K562 (cell line): ENCODE measurements around the gene HIRIP3. TPM values are rescaled to one million over a fixed set of nuclear protein-coding genes. Genes with fewer than 3 reads are reported as not detected.

Experiments used
- ARID4B ChIP-seq: sonication (generic); formaldehyde crosslinking; IDR thresholded peaks from 2 replicates; pipeline ENCODE4 v1.8.0; 2022; ENCODE audit warnings: mild to moderate bottlenecking, missing genetic modification reagents
- COPS2 ChIP-seq: fragments of 450-650 bp; conservative IDR thresholded peaks from 2 replicates; pipeline ENCODE4 v1.6.1; 2016; ENCODE audit warnings: mild to moderate bottlenecking, moderate library complexity
- HEY1 ChIP-seq: fragments of 250-450 bp; sonication (Bioruptor Pico); IDR thresholded peaks from 2 replicates; pipeline ENCODE4 v1.5.0; 2020; ENCODE audit warnings: mild to moderate bottlenecking, moderate library complexity, borderline replicate concordance
- HMG20B ChIP-seq: fragments of 250-450 bp; sonication (Bioruptor Pico); IDR thresholded peaks from 2 replicates; pipeline ENCODE4 v1.5.0; 2021; ENCODE audit warnings: mild to moderate bottlenecking
- NR2C1 ChIP-seq, 2 experiments: fragments of 450-650 bp; IDR thresholded peaks; 2 replicates each; pipeline ENCODE4 v1.6.1; 2017; ENCODE audit warnings: mild to moderate bottlenecking in 2 of 2, antibody characterized with exemption in 1 of 2, inconsistent platforms in 1 of 2, missing compliant biosample characterization in 1 of 2, missing genetic modification characterization in 1 of 2
- RBBP5 ChIP-seq: fragments of 200-600 bp; sonication (generic); IDR thresholded peaks from 2 replicates; pipeline ENCODE4 v1.6.1; 2012; ENCODE audit warnings: borderline replicate concordance, mild to moderate bottlenecking, low read length, control low read depth, inconsistent platforms; ENCODE audit not compliant: insufficient read depth, poor library complexity, severe bottlenecking
- RBM34 ChIP-seq: fragments of 200-400 bp; formaldehyde crosslinking; IDR thresholded peaks from 2 replicates; pipeline ENCODE4 v1.6.1; 2018; ENCODE audit warnings: low read length, borderline replicate concordance; ENCODE audit not compliant: insufficient read depth
- RBM39 ChIP-seq: fragments of 200-400 bp; formaldehyde crosslinking; optimal IDR thresholded peaks from 2 replicates; pipeline ENCODE3; 2018; ENCODE audit warnings: low read depth, low read length
- SETDB1 ChIP-seq: IDR thresholded peaks from one replicate; pipeline ENCODE4 v1.6.1; 2012; ENCODE audit warnings: low read length, control low read depth, inconsistent platforms
- SRSF7 ChIP-seq: fragments of 200-400 bp; formaldehyde crosslinking; optimal IDR thresholded peaks from 2 replicates; pipeline ENCODE3; 2017; ENCODE audit warnings: mild to moderate bottlenecking, low read depth, low read length
- STAT6 ChIP-seq: sonication (generic); formaldehyde crosslinking; IDR thresholded peaks from 2 replicates; pipeline ENCODE4 v1.8.1; 2023; ENCODE audit warnings: mild to moderate bottlenecking, missing genetic modification reagents
- TCF3 ChIP-seq: sonication (generic); formaldehyde crosslinking; IDR thresholded peaks from 2 replicates; pipeline ENCODE4 v1.4.0; 2020; ENCODE audit warnings: mild to moderate bottlenecking, missing genetic modification reagents
- ZBTB11 ChIP-seq, 3 experiments: fragments of 200-800 bp in 1 of 3; fragments of 250-450 bp in 1 of 3; fragments of 450-650 bp in 1 of 3; sonication (Bioruptor Pico) in 1 of 3; sonication (Bioruptor generic) in 1 of 3; formaldehyde crosslinking in 1 of 3; IDR thresholded peaks; 2 replicates each; pipeline versions ENCODE4 v1.6.1 to v1.8.0; 2016 to 2022; ENCODE audit warnings: mild to moderate bottlenecking in 2 of 3, missing genetic modification characterization in 2 of 3, missing compliant biosample characterization in 1 of 3, moderate library complexity in 1 of 3
- ZNF232 ChIP-seq: sonication (generic); formaldehyde crosslinking; IDR thresholded peaks from 2 replicates; pipeline ENCODE4 v1.8.0; 2022; ENCODE audit warnings: mild to moderate bottlenecking, missing genetic modification reagents
- ZNF24 ChIP-seq: fragments of 450-650 bp; IDR thresholded peaks from 2 replicates; pipeline ENCODE4 v1.6.1; 2016
- polyA plus RNA-seq, 8 experiments: library from polyadenylated mRNA; depleted of rRNA in 4 of 8; stranded (reverse) in 5 of 8; unstranded in 3 of 8; fragments of >200 nt; fragmentation: Nextera tagmentation in 2 of 8; fragmentation: Illumina TruSeq in 1 of 8; extraction: Ambion mirVana in 2 of 8; extraction: Trizol in 1 of 8; gene quantifications; 2 replicates each; pipeline versions ENCODE4 v1.2.1 to v1.2.3, GENCODE V29; 2011 to 2014; ENCODE audit warnings: inconsistent platforms in 1 of 8, missing spikeins in 1 of 8
- total RNA-seq, 7 experiments: library from RNA; depleted of rRNA in 6 of 7; stranded (reverse); fragments of >200 nt in 6 of 7; fragmentation: Illumina TruSeq in 2 of 7; extraction: Trizol in 2 of 7; gene quantifications; 2 replicates each; pipeline versions ENCODE4 v1.2.1 to v1.2.3, GENCODE V29; 2011 to 2021; ENCODE audit warnings: low replicate concordance in 1 of 7

Gene HIRIP3
- total and polyA plus RNA-seq, 9 of the 15 experiments (the other 6 are each of a cell fraction or from before 2014, with no cell fraction given), result 3.3 to 38.2 (median 18.2) TPM

GRCh38 chr16:29943846-29944799, 51.3 kb downstream of the HIRIP3 start (continued):
- TF ChIP-seq RBM39 (no peak), STAT6 (CRISPR knock-in tag) (no peak), ZBTB11 (CRISPR knock-in tag; IDR thresholded peaks at IDR 0.05) (peak in 1 of 3 experiments; percentile 26; a peak in 1 of 6 replicates), TCF3 (no peak; the same call in 1 of the 2 replicates), ZNF232 (CRISPR knock-in tag) (no peak), COPS2 (no peak), SETDB1 (no peak), SRSF7 (no peak), NR2C1 (IDR thresholded peaks at IDR 0.05) (no peak; the same call in 1 of the 2 replicates), NR2C1 (tag; IDR thresholded peaks at IDR 0.05) (no peak), RBM34 (no peak), RBBP5 (peak; percentile 54), HEY1 (CRISPR knock-in tag) (no peak), ARID4B (CRISPR knock-in tag) (0 out of 2 replicates have a peak, but pooled peaks have one; percentile 15), ZNF24 (0 out of 2 replicates have a peak, but pooled peaks have one; percentile 15), HMG20B (CRISPR knock-in tag) (no peak)
